Medulla oblongata (tissue), 1 donor: Measurements from ENCODE around the gene C5orf24.
A peak's percentile ranks its signal among the peaks of the same experiment; 100 is the strongest.
"Not testable (repeated sequence)": the region's sequence is repeated elsewhere in the genome, so short reads cannot be mapped to it uniquely, and the experiment has no call there.

Experiments
- DNase-seq: peaks from one replicate; pipeline ENCODE4 v3.0.0-alpha.2; 2015; ENCODE audit errors: extremely low spot score

The C5orf24 gene

GRCh38 chr5:134857401-134857800 is 11.6 kb downstream of the C5orf24 start:
- no peak for DNase-seq

- DNase-seq, result no peak
Measured at GRCh38 chr5:134864707-134865106, 18.9 kb downstream of the C5orf24 start.

GRCh38 chr5:134873494-134873893 is 27.7 kb downstream of the C5orf24 start:
- DNase-seq, result no peak

DNA sequence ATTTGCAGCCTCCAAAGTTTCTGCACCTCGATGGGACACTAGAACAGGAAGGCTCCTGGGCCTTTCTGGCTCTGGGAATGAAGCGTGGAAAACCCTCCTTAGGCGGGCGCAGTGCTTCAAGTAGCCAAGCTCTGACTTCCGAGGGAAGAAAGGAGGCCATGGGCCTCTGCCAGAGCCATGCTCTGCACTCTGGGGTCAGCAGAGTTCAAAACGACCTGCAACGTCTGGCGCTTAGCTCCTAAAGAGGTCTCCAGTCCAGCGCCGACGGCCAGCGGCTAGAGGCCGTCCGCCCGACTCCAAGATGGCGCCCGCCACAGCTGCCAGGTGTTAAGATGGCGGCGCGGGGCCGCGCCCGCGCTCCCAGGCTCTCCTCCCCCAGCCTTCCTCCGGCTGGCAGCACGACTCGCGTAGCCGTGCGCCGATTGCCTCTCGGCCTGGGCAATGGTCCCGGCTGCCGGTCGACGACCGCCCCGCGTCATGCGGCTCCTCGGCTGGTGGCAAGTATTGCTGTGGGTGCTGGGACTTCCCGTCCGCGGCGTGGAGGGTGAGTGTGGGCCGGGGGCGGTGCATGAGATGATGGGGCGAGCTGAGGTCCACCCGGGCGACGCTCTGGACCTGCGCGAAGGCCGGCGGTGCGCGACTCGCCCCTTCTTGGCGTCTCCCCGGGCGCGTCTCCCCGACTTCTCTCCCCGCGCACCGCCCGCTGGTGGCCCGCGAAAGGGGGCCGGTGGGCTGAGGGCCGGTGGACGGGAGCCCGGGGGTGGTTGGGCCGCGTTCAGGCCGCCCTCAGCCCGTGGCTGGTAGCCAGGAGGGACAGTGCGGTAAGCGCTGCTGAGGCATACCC is 28.4 kb downstream of the C5orf24 start, which contains the start of gene TXNDC15:
TSS of gene TXNDC15 (plus strand) at position 385 of the 844 bp plus-strand sequence. CDS start at position 442, 57 bp downstream.
- DNase-seq, result peak; percentile 88

DNA sequence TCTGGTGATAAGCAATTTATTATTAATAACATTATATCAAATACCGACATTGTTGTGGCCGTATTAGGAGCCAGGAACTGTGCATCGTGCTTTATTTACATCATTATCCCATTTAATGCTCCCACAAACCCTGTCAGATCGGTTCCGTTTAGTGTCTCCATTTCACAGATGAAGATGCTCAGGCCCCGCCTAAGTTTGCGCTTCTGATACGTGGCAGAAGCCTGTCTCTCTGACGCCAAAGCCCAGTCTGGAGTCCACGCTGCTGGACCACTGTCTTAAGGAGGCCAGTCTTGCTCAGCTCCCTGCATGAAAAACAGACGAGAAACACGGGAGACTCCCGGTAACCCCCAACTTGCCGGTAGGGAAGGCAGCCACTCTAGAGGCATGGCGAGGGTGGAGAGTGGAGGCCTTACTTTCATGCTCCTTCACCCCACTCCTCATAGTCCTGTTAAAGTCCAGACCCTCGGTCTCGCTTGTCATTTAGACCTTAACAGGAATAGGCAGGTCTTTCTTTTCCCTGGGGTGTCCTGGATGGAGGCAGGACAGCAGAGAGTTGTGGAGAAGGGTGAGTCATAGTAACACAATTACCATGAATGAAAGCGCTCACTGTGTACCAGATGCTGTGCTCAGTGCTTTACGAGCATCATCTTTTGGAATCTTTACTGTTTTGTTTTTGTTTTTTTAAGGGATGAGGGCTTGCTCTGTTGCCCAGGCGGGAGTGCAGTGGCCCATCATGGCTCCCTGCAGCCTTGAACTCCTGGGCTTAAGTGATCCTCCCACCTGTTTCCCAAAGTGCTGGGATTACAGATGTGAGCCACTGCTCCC is 29.3 kb downstream of the C5orf24 start:
- peak; percentile 83 for DNase-seq

- no peak for DNase-seq
Measured at GRCh38 chr5:134877159-134877558, 31.4 kb downstream of the C5orf24 start.

DNA sequence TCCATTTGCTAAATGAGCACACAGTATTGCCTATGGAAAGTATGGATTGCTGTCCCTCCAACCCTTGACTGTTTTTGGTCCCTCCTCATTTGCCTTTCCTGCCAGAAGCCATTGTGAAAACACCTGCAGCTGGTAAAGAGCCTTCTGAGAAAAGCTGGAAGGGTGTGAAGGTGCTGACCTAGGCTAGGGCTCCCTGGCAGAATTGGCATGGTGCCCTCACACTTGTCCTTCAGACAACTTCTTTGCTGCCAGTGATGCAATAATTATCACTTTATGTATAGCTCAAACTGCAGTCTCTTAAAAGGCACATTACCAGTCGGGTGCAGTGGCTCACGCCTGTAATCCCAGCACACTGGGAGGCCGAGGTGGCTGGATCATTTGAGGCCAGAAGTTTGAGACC is 32.6 kb downstream of the C5orf24 start:
- DNase-seq, result no peak

GRCh38 chr5:134879456-134879855 is 33.7 kb downstream of the C5orf24 start:
- no peak for DNase-seq

DNA sequence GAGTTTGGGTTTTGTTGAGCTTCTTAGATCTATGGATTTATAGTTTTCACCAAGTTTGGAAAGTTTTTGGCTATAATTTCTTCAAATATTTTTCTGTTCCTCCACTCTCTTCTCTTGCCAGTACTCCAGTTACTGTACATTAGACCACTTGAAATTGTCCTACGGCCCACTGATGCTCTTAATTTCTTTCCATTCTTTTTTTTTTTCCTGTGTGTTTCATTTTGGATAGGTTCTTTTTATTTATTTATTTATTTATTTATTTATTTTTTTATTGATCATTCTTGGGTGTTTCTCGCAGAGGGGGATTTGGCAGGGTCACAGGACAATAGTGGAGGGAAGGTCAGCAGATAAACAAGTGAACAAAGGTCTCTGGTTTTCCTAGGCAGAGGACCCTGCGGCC is 35.2 kb downstream of the C5orf24 start:
- DNase-seq, result not testable (repeated sequence)

DNA sequence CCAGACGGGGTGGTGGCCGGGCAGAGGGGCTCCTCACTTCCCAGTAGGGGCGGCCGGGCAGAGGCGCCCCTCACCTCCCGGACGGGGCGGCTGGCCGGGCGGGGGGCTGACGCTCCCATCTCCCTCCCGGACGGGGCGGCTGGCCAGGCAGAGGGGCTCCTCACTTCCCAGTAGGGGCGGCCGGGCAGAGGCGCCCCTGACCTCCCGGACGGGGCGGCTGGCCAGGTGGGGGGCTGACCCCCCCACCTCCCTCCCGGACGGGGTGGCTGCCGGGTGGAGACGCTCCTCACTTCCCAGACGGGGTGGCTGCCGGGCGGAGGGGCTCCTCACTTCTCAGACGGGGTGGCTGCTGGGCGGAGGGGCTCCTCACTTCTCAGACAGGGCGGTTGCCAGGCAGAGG is 35.9 kb downstream of the C5orf24 start:
- DNase-seq, result not testable (repeated sequence)

DNA sequence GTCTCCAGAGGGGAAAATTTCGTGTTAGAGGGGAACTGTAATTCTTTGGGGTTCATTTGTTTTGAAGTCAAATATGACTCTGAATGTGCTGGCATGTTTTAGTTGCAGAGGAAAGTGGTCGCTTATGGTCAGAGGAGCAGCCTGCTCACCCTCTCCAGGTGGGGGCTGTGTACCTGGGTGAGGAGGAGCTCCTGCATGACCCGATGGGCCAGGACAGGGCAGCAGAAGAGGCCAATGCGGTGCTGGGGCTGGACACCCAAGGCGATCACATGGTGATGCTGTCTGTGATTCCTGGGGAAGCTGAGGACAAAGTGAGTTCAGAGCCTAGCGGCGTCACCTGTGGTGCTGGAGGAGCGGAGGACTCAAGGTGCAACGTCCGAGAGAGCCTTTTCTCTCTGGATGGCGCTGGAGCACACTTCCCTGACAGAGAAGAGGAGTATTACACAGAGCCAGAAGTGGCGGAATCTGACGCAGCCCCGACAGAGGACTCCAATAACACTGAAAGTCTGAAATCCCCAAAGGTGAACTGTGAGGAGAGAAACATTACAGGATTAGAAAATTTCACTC is 41.9 kb downstream of the C5orf24 start:
- DNase-seq, result no peak

- no peak for DNase-seq
Measured at GRCh38 chr5:134889335-134889734, 43.6 kb downstream of the C5orf24 start.

- DNase-seq, result no peak
Measured at GRCh38 chr5:134891473-134891872, 45.7 kb downstream of the C5orf24 start.

GRCh38 chr5:134892282-134892681 is 46.5 kb downstream of the C5orf24 start:
- no peak for DNase-seq

DNA sequence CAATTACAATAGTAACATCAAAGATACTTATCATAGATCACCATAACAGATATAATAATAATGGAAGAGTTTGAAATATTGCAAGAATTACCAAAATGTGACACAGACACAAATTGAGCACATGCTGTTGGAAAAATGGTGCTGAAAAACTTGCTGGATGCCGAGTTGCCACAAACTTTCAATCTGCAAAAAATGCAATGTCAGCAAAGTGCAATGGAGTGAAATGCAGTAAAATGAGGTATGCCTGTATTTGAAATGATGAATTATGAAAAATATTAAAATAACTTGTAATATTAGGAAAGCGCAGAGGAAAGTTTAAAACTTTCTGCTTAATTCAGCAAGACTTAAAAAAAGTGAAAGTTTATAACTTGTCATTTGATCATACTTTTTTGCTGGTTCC is 47.2 kb downstream of the C5orf24 start:
- no peak for DNase-seq

- no peak for DNase-seq
Measured at GRCh38 chr5:134893748-134894505, 48.2 kb downstream of the C5orf24 start.

- DNase-seq, result no peak
Measured at GRCh38 chr5:134902071-134902801, 56.5 kb downstream of the C5orf24 start.

DNA sequence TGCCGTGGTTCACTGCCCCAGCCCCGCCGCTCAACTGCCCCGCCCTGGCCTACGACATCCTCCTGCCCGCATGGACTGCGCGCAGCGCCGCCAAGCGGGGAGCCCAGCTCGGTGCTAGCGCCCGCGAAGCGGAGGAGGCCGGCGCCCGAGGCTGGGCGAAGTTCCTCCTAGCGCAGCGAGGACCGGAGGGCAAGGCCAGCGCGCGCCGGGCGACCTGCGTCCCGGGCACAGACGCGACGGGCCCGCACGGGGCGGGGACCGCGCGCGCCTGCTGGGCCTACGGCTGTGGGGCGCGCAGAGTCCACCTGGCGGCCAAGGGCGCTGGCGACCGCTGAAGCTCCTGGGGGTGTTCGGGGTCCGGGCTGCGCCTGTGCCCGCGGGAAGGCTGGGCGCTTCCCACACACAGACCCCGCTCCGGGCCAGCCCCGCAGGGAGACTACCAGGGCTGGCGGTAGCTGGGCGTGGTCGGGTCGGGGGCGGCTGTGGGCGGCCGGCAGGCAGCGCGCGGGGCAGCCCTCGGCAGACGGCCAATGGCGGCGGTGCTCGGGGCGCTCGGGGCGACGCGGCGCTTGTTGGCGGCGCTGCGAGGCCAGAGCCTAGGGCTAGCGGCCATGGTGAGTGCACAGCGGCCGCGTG is 59.0 kb downstream of the C5orf24 start, which contains the start of gene PCBD2:
TSS of gene PCBD2 (plus strand) at position 522 of the 636 bp plus-strand sequence. CDS start at position 531, 9 bp downstream.
- DNase-seq, result peak; percentile 89

- peak; percentile 79 for DNase-seq
Measured at GRCh38 chr5:134905246-134905996, 59.7 kb downstream of the C5orf24 start.

GRCh38 chr5:134906811-134907210 is 61.0 kb downstream of the C5orf24 start:
- no peak for DNase-seq
